Measurements from ENCODE around the gene HNRNPUL1.
A peak's percentile ranks its signal among the peaks of the same experiment; 100 is the strongest.
"Not testable (repeated sequence)": the region's sequence is repeated elsewhere in the genome, so short reads cannot be mapped to it uniquely, and the experiment has no call there.

Gene HNRNPUL1

DNA sequence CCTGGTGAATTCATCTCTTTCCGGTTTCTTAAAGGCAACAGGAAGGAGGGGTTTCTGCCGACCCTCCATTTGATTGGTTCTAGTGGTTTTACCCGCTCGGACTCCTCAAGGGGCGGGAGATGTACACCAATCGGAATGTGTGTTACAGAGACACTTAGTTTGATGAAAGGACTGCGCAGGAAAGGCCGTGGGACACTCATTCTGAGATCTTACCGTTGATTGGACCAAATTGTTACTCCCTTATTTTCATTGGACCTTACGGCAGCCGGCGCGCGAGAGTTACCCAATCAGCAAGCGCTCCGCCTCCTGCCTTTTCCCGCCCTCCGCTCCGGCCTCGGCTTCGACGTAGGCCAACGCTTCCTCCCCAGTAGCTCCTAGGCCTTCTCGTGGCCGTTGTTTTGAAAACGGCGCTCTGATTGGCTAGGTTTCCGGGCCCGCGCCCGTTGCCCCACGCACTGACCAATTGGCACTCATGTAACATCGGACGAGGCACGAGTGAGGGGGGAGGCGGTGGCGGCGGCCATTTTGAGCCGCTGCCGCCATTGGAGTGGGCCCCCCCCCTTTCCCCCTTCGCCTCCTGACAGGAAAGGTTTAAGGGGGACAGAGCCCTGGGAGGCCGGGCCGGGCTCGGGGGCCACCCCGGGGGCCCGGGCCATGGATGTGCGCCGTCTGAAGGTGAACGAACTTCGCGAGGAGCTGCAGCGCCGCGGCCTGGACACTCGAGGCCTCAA lies at the start of gene HNRNPUL1:
HNRNPUL1 (plus strand) TSS at position 523 of the 731 bp plus-strand sequence; CDS start at position 655, 132 bp downstream.
- peak; percentile 98 for DNase-seq

DNA sequence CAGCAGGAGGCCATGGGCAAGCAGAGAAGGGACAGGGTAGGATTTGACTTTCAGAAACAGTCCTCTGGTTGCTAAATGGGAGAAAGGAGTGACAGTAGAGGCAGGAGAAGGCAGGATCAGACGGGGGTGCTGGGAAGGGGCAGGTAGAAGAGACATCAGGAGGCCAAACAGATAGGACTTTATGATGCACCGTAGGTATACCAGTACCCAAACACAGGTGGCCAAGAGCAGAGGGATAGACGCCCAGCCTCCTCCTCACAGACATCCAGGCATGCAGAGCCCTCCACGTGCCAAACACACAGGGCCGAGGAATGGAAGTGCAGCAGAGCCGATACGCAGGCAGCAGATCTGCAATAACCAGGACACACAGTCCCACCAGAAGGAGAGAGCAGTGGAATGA lies 46.4 kb upstream of the HNRNPUL1 start:
- no peak for DNase-seq

DNA sequence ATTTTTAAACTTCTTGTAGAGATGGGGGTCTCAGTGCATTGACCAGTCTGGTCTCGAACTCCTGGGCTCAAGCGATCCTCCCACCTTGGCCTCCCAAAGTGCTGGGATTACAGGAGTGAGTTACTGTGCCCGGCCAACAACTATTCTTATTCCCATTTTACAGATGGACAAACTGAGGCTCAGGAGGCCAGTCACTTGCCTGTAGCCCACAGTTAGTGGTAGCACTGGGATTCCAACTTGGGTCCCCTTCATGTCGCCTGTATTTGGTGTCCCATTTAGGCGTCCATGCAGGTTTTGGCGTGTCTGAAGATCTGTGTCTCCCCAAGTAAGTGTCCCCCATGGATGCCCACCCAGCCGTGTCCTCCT lies 45.9 kb upstream of the HNRNPUL1 start:
- DNase-seq = no peak

- no peak for DNase-seq
Measured at GRCh38 chr19:41218615-41219507, 45.3 kb upstream of the HNRNPUL1 start, which contains the start of gene AXL. TSS of gene AXL (plus strand) at chr19:41219223. CDS start at chr19:41219393, 170 bp downstream.

DNA sequence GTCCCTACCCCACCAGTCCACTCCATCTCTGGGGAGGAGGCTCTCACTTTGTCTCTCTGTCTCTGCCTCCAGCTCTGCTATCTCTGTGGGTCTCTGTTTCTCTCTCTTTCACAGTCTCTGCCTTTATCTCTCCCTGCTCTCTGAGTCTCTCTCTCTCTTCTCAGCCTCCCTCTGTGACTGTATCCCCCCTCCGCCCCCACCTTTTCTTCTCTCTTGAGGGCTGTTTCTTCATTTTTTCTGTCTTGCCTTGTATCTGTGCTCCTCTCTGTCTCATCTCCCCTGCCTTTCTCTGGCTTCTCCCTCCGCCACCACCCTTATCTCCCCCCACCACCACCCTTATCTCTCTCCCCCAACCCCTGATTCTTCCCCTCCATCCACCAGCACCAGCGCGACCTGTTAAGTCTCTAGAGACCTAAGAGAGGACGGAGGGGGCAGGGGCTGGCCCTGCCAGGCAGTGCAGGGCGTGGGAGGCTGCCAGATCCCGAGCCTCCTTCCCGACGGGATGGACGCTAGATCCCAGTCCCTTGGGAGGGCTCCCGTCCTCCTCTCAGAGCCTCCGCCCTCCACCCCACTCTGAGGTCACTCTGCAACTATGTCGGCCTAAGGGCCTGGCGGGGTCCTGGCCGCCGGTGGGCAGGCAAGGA lies 44.1 kb upstream of the HNRNPUL1 start:
- DNase-seq = no peak

DNA sequence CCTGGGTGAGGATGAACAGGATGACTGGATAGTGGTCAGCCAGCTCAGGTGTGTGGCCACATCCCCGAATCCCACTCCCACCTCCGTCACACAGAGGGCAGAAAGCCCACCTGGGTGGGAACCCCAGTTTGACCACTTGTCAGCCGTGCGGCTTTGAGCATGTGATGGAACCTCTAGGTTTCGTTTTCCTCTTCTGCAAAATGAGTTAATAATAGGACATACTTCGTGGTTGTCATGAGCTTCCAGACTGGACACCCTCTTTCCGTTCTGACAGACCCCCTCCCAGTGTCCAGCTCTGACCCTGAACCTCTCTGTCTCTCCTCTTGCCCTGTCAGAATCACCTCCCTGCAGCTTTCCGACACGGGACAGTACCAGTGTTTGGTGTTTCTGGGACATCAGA lies 43.4 kb upstream of the HNRNPUL1 start:
- DNase-seq = no peak

DNA sequence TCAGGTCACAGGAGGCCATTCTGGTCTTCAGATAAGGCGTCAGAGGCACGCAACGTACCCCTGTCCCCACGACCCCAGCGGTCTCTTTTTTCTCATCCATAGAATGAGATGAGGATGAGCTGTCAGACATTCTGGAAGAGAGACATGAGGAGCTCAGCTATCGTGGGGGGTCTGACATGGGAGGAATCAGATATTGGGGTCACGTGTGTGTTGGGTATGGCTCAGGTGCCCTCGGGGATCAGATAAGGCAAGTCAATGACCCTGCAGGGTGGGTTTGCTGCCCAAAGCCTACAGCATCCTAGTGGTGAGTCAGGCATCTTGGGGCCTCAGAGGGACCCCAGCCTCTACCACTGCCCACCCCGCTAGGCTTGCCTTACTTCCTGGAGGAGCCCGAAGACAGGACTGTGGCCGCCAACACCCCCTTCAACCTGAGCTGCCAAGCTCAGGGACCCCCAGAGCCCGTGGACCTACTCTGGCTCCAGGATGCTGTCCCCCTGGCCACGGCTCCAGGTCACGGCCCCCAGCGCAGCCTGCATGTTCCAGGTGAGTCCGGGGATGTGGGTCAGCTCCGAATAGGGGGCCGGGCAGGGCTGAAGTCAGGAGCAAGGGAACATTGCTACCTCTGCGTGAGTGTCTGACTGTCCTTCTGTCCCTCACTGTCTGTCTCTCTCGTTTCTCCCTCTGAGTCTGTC lies 42.5 kb upstream of the HNRNPUL1 start:
- DNase-seq = no peak

DNA sequence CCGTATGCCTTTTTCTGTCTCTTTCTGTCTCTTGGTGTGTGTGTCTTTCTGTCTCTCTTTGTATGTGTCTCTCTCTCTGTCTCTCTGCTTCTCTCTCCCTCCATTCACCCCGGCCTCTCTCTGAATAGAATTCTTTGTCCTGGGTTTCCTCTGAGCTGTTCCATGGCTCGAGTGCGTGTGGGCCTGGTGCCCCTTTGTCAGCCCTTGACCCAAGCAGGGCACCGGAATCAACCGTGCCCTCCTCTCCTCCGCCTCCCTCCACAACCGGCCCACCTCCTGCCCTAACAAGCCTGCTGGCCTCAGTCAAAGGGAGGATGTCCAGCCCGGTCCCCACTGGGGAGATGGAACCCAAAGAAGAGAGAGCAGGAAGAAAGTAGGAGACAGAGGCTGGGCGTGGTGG lies 41.9 kb upstream of the HNRNPUL1 start:
- no peak for DNase-seq

- no peak for DNase-seq
Measured at GRCh38 chr19:41223431-41224234, 40.5 kb upstream of the HNRNPUL1 start.

DNA sequence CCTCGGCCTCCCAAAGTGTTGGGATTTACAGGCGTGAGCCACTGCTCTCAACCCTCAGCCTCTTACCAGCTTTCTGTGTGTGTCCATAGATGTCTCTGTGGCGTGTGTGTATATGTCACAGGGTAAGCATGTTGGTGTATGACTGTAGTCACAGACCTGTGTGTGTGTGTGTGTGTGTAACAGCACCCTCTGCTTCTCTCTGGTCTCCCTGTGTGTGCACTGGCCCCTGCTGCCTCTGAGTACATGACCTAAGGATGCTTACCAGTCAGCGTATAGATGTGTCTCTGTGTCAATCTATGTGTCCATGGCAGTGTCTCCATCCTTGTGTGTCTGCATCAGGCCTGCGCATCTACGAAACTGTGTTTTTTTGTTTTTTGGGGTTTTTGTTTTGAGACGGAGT lies 39.5 kb upstream of the HNRNPUL1 start:
- DNase-seq = no peak

- no peak for DNase-seq
Measured at GRCh38 chr19:41225238-41226052, 38.7 kb upstream of the HNRNPUL1 start.

- DNase-seq = no peak
Measured at GRCh38 chr19:41226053-41226873, 37.9 kb upstream of the HNRNPUL1 start.

GRCh38 chr19:41226874-41227390 lies 37.2 kb upstream of the HNRNPUL1 start:
- no peak for DNase-seq

- no peak for DNase-seq
Measured at GRCh38 chr19:41228486-41228885, 35.7 kb upstream of the HNRNPUL1 start.

GRCh38 chr19:41229338-41229737 lies 34.8 kb upstream of the HNRNPUL1 start:
- not testable (repeated sequence) for DNase-seq

DNA sequence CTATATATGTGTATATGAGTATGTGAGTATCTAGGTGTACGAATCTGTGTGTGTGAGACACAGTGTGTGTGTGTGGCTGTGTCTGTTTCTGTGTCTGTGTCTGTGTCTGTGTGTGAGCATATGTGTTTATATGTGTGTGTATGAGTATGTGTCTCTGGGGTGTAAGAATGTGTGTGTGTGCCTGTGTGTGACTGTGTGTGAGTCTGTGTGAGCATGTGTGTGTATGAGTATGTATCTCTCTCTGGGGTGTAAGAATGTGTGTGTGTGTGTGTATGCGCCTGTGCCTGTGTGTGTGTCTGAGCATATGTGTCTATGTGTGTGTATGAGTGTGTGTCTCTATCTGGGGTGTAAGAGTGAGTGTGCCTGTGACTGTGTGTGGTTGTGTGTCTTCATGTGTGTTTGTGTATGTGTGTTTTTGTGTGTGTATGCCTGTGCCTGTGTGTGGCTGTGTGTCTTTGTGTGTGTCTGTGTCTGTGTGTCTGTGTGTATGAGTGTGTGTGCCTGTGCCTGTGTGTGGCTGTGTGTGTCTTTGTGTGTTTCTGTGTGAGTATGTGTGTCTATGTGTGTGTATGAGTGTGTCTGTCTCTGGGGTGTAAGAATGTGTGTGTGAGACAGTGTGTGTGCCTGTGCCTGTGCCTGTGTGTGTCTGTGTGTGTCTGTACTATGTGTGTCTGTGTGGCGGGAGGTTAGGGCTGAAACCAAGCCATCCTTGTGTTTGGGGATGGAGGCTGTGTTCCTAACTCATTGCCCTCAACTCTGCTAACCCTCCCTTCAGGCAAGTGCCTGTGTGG lies 33.9 kb upstream of the HNRNPUL1 start:
- no peak for DNase-seq

DNA sequence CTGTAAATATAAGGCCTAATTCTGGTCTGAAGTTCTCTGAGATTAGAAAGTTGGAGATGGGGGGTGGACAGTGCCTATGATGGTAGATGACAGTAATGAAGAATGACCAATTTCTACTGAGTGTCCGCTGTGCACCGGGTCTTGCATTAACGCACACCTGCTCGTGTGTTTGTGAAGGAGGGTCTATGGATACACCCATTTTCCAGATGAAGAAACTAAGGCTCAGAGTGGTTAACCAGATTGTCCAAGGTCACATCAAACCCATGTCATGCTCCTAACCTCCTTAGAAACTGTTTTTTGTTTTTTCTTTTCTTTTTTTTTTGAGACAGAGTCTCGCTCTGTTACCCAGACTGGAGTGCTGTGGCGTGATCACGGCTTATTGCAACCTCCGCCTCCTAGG lies 31.5 kb upstream of the HNRNPUL1 start:
- DNase-seq = no peak

GRCh38 chr19:41233748-41234240 lies 30.4 kb upstream of the HNRNPUL1 start:
- DNase-seq = no peak
